MCF 10A (cell line): ENCODE data around the gene DGUOK. TPM values are rescaled to one million over a fixed set of nuclear protein-coding genes. Genes with fewer than 3 reads are reported as not detected.

ENCODE experiments used
- BruUV-seq: library from RNA; stranded (reverse); fragments of 400-500 nt; replicated peaks from 2 replicates; lab custom pipeline; 2021; lab: Mats Ljungman, UMichigan
- CTCF ChIA-PET: fragments of 300-600 bp; sonication (Branson Sonifier 250); formaldehyde crosslinking; extraction: SDS; loops from one replicate; lab custom pipeline; 2021; ENCODE audit warnings: antibody characterized with exemption, inconsistent platforms; lab: Yijun Ruan, JAX
- POLR2A ChIA-PET: fragments of 300-600, 350-650 bp; sonication (Branson Sonifier 250); formaldehyde crosslinking; extraction: SDS; loops from one replicate; lab custom pipeline; 2020; ENCODE audit warnings: antibody characterized with exemption, inconsistent platforms; lab: Yijun Ruan, JAX
- DNase-seq: peaks from one replicate; pipeline ENCODE4 v3.0.0-alpha.2; 2018; ENCODE audit not compliant: unreplicated experiment
- H3K27ac Mint-ChIP-seq: one replicate; pipeline ENCODE4 v1.8.0; 2022; ENCODE audit warnings: mild to moderate bottlenecking, low read depth, mixed read lengths; ENCODE audit not compliant: unreplicated experiment
- H3K27me3 Mint-ChIP-seq: one replicate; pipeline ENCODE4 v1.8.0; 2022; ENCODE audit warnings: mixed read lengths; ENCODE audit not compliant: insufficient read depth, unreplicated experiment
- H3K36me3 Mint-ChIP-seq: one replicate; pipeline ENCODE4 v1.8.0; 2022; ENCODE audit warnings: mild to moderate bottlenecking, moderate library complexity, mixed read lengths; ENCODE audit not compliant: insufficient read depth, unreplicated experiment
- H3K4me1 Mint-ChIP-seq: one replicate; pipeline ENCODE4 v1.8.0; 2022; ENCODE audit warnings: mixed read lengths; ENCODE audit not compliant: insufficient read depth, unreplicated experiment
- H3K4me3 Mint-ChIP-seq: one replicate; pipeline ENCODE4 v1.8.0; 2022; ENCODE audit warnings: mild to moderate bottlenecking, moderate library complexity, mixed read lengths; ENCODE audit not compliant: unreplicated experiment
- H3K9me3 Mint-ChIP-seq: one replicate; pipeline ENCODE4 v1.8.0; 2022; ENCODE audit warnings: mixed read lengths; ENCODE audit not compliant: unreplicated experiment
- intact Hi-C: fragments of 100-400 bp; cut with micrococcal nuclease; formaldehyde crosslinking; loops from 2 replicates; pipeline ENCODE4 v1.14.1; 2022
- total RNA-seq: library from RNA; stranded (reverse); gene quantifications from 2 replicates; pipeline ENCODE4 v1.2.3, GENCODE V29; 2022
- TF ChIP-seq, protein P1 (sequence below): fragments of 200-600 bp; IDR thresholded peaks from one replicate; pipeline ENCODE4 v1.8.0; 2022; ENCODE audit warnings: antibody characterized with exemption, mild to moderate bottlenecking; ENCODE audit not compliant: unreplicated experiment

DGUOK gene
- total RNA-seq, 1 experiment from 2014 or later: 92.3 TPM

GRCh38 chr2:73985308-73986084 lies 58.8 kb downstream of the DGUOK start:
- Mint-ChIP-seq H3K27me3 (no peaks in the 10 kb centered on the region), H3K4me1 (peaks cover 57% of the 10 kb centered on the region), H3K27ac (no peak overlapping the region), H3K9me3 (no peaks in the 10 kb centered on the region), H3K36me3 (peaks cover 22% of the 10 kb centered on the region), H3K4me3 (peak overlapping the region; percentile 74)
- no TSS peak for BruUV-seq
- intact Hi-C loops: loop anchor here (10.0 kb wide), 1 partner anchor 131 kb away; no protein-coding TSS in a partner anchor
- DNase-seq: peak; percentile 42
- ChIA-PET CTCF (interaction anchor here (0.6 to 0.7 kb wide), 2 partner anchors 69 to 101 kb away, joined by 3 read pairs; no protein-coding TSS in a partner anchor), POLR2A (interaction anchor here (0.9 to 1.6 kb wide), 6 partner anchors 12 to 220 kb away, joined by 3 to 6 read pairs (median 3); partner anchors contain the start of gene STAMBP)
- TF ChIP-seq, protein P1, sequence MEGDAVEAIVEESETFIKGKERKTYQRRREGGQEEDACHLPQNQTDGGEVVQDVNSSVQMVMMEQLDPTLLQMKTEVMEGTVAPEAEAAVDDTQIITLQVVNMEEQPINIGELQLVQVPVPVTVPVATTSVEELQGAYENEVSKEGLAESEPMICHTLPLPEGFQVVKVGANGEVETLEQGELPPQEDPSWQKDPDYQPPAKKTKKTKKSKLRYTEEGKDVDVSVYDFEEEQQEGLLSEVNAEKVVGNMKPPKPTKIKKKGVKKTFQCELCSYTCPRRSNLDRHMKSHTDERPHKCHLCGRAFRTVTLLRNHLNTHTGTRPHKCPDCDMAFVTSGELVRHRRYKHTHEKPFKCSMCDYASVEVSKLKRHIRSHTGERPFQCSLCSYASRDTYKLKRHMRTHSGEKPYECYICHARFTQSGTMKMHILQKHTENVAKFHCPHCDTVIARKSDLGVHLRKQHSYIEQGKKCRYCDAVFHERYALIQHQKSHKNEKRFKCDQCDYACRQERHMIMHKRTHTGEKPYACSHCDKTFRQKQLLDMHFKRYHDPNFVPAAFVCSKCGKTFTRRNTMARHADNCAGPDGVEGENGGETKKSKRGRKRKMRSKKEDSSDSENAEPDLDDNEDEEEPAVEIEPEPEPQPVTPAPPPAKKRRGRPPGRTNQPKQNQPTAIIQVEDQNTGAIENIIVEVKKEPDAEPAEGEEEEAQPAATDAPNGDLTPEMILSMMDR: no peak

GRCh38 chr2:73986085-73986681 lies 59.5 kb downstream of the DGUOK start:
- H3K4me1 Mint-ChIP-seq: peaks cover 56% of the 10 kb centered on the region
- CTCF ChIA-PET: interaction anchor here (0.7 kb wide), 1 partner anchor 69 kb away, joined by 3 read pairs; no protein-coding TSS in a partner anchor
- no peaks in the 10 kb centered on the region for H3K27me3 Mint-ChIP-seq
- no peaks in the 10 kb centered on the region for H3K9me3 Mint-ChIP-seq
- TSS peak; percentile 23 for BruUV-seq
- intact Hi-C loops: loop anchor here (10.0 kb wide), 1 partner anchor 131 kb away; no protein-coding TSS in a partner anchor
- H3K4me3 Mint-ChIP-seq: peak overlapping the region; percentile 74
- H3K36me3 Mint-ChIP-seq: peaks cover 29% of the 10 kb centered on the region
- no peak for DNase-seq
- TF ChIP-seq, protein P1: no peak
- POLR2A ChIA-PET: interaction anchor here (1.2 to 1.9 kb wide), 4 partner anchors 14 to 220 kb away, joined by 3 to 4 read pairs (median 4); partner anchors contain the start of genes MOB1A and STAMBP
- no peak overlapping the region for H3K27ac Mint-ChIP-seq

DNA sequence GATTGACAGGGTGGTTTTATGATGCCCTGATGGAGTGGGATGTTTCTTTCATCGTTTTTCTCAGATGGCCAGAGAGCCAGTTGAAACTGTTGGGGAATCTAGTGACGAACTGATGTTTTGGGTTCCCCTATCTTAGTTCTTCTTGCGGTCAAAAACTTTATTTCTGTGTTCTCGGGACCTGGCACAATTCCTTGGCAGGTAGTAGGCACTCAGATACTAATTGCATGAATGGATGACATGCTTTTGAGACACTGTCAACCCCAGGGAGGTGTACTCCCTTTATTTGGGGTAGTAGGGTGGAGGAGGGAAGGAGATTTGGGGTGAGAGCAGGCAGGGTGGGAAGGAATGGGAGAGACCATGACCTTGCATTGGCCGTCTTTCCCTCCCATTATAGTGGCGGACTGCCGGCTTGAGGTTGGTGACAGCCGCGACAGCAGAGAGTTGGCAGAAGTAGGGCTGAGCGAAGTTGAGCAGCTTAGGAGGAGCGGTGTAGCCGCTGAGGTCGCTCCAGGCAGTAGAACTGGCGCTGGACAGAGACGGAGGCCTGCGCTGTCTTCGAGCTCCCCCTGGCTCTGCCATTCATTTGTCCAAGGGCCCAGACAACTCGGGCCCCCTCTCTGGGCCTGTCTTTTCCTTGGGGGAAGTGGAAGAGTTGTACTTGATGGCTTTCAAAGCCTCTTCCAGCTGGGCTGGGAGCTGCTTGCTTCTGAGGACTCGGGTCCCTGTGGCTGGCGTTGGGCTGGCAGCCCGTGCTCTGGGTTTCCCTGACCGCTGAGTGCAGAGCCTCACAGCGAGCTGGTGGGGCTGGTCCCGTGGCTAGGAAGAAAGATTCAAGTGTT lies 60.6 kb downstream of the DGUOK start:
- peak overlapping the region; percentile 74 for H3K4me3 Mint-ChIP-seq
- H3K36me3 Mint-ChIP-seq: peaks cover 33% of the 10 kb centered on the region
- peaks cover 52% of the 10 kb centered on the region for H3K4me1 Mint-ChIP-seq
- ChIA-PET CTCF (interaction anchor here (0.5 to 1.2 kb wide), 3 partner anchors 9 to 163 kb away, joined by 3 to 7 read pairs (median 4); no protein-coding TSS in a partner anchor), POLR2A (interaction anchor here (1.2 to 1.9 kb wide), 4 partner anchors 13 to 218 kb away, joined by 3 to 6 read pairs (median 4); partner anchors contain the start of gene MOB1A)
- no TSS peak for BruUV-seq
- intact Hi-C loops: loop anchor here (10.0 kb wide), 1 partner anchor 133 kb away; no protein-coding TSS in a partner anchor
- no peak for DNase-seq
- no peaks in the 10 kb centered on the region for H3K27me3 Mint-ChIP-seq
- H3K9me3 Mint-ChIP-seq: no peaks in the 10 kb centered on the region
- TF ChIP-seq, protein P1: no peak
- H3K27ac Mint-ChIP-seq: no peak overlapping the region
